ENCODE measurements around the gene HLA-A. TPM values are rescaled to one million over a fixed set of nuclear protein-coding genes. Genes with fewer than 3 reads are reported as not detected.

HLA-A gene
- total and polyA plus RNA-seq, 2 experiments from 2014 or later: 170 to 203 TPM

DNA sequence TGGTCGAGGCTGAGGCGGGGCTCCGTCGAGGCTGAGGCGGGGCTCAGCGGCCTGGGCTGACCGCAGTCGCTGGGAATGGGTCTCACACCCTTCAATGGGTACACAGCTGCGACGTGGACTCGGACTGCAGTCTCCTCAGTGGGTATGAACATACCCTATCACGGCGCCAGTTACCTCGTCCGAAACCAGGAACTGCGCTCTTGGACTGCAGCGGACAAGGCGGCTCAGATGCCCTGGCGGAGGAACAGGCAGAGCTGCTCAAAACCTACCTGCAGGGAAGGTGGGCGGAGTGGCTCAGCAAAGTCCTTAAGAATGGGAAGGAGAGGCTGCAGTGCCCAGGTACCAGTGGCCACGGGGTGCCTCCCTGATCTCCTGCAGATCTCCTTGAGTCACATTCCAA lies 14.2 kb downstream of the HLA-A start:
- Mint-ChIP-seq H3K36me3 (ENCODE audit: low read depth) (peaks cover 5% of the 10 kb centered on the region; the same call in 2 of the 3 replicates), H3K4me3 (no peak overlapping the region), H3K9me3 (no peaks in the 10 kb centered on the region), H3K4me1 (peaks cover 10% of the 10 kb centered on the region; the same call in 2 of the 3 replicates), H3K27ac (no peak overlapping the region), H3K27me3 (ENCODE audit: insufficient read depth, low read depth, poor library complexity) (peaks cover 2% of the 10 kb centered on the region)
- Histone ChIP-seq H3K4me1 (ENCODE audit: insufficient read depth) (0 out of 2 replicates have a peak, but pooled peaks cover 3% of the 10 kb centered on the region), H3K27me3 (ENCODE audit: insufficient read depth) (no peaks in the 10 kb centered on the region), H3K27ac (ENCODE audit: low read depth) (no peak overlapping the region), H3K79me2 (replicated peaks; ENCODE audit: insufficient read depth) (no peaks in the 10 kb centered on the region), H3K9me2 (ENCODE audit: insufficient read depth) (no peaks in the 10 kb centered on the region), H2AFZ (no peak overlapping the region), H3F3A (replicated peaks; ENCODE audit: low read depth) (no peaks in the 10 kb centered on the region), H4K20me1 (replicated peaks; ENCODE audit: insufficient read depth) (no peaks in the 10 kb centered on the region), H3K4me2 (no peak overlapping the region), H3K4me3 (no peak overlapping the region), H3K36me3 (ENCODE audit: insufficient read depth) (no peaks in the 10 kb centered on the region)
- DNase-seq (ENCODE audit: low spot score) (no peak), ATAC-seq (peak; percentile 36; the same call in 2 of the 3 replicates)
- TF ChIP-seq, protein P1, sequence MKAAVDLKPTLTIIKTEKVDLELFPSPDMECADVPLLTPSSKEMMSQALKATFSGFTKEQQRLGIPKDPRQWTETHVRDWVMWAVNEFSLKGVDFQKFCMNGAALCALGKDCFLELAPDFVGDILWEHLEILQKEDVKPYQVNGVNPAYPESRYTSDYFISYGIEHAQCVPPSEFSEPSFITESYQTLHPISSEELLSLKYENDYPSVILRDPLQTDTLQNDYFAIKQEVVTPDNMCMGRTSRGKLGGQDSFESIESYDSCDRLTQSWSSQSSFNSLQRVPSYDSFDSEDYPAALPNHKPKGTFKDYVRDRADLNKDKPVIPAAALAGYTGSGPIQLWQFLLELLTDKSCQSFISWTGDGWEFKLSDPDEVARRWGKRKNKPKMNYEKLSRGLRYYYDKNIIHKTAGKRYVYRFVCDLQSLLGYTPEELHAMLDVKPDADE (IDR thresholded peaks at IDR 0.05): no peak
- no peak for TF ChIP-seq EZH2phosphoT487 (IDR thresholded peaks at IDR 0.05; ENCODE audit: unreplicated experiment)
- no peak for TF ChIP-seq EZH2 (IDR thresholded peaks at IDR 0.05; ENCODE audit: low read depth, unreplicated experiment)
- TF ChIP-seq, protein P2, sequence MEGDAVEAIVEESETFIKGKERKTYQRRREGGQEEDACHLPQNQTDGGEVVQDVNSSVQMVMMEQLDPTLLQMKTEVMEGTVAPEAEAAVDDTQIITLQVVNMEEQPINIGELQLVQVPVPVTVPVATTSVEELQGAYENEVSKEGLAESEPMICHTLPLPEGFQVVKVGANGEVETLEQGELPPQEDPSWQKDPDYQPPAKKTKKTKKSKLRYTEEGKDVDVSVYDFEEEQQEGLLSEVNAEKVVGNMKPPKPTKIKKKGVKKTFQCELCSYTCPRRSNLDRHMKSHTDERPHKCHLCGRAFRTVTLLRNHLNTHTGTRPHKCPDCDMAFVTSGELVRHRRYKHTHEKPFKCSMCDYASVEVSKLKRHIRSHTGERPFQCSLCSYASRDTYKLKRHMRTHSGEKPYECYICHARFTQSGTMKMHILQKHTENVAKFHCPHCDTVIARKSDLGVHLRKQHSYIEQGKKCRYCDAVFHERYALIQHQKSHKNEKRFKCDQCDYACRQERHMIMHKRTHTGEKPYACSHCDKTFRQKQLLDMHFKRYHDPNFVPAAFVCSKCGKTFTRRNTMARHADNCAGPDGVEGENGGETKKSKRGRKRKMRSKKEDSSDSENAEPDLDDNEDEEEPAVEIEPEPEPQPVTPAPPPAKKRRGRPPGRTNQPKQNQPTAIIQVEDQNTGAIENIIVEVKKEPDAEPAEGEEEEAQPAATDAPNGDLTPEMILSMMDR (conservative IDR thresholded peaks at IDR 0.05; ENCODE audit: low read depth in 2 of 2): no peak
- TF ChIP-seq, protein P3, sequence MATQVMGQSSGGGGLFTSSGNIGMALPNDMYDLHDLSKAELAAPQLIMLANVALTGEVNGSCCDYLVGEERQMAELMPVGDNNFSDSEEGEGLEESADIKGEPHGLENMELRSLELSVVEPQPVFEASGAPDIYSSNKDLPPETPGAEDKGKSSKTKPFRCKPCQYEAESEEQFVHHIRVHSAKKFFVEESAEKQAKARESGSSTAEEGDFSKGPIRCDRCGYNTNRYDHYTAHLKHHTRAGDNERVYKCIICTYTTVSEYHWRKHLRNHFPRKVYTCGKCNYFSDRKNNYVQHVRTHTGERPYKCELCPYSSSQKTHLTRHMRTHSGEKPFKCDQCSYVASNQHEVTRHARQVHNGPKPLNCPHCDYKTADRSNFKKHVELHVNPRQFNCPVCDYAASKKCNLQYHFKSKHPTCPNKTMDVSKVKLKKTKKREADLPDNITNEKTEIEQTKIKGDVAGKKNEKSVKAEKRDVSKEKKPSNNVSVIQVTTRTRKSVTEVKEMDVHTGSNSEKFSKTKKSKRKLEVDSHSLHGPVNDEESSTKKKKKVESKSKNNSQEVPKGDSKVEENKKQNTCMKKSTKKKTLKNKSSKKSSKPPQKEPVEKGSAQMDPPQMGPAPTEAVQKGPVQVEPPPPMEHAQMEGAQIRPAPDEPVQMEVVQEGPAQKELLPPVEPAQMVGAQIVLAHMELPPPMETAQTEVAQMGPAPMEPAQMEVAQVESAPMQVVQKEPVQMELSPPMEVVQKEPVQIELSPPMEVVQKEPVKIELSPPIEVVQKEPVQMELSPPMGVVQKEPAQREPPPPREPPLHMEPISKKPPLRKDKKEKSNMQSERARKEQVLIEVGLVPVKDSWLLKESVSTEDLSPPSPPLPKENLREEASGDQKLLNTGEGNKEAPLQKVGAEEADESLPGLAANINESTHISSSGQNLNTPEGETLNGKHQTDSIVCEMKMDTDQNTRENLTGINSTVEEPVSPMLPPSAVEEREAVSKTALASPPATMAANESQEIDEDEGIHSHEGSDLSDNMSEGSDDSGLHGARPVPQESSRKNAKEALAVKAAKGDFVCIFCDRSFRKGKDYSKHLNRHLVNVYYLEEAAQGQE (IDR thresholded peaks at IDR 0.05; ENCODE audit: unreplicated experiment): no peak
- no peak for TF ChIP-seq NANOG (IDR thresholded peaks at IDR 0.05; ENCODE audit: borderline replicate concordance)
- no peak for TF ChIP-seq ZNF114 (CRISPR knock-in tag; IDR thresholded peaks at IDR 0.05)
- no peak for TF ChIP-seq POLR2AphosphoS5 (IDR thresholded peaks at IDR 0.05; ENCODE audit: low read depth)
- TF ChIP-seq STAT1 (IDR thresholded peaks at IDR 0.05; ENCODE audit: unreplicated experiment): no peak
- no peak for TF ChIP-seq CREB1 (CRISPR knock-in tag; IDR thresholded peaks at IDR 0.05; ENCODE audit: low read depth)
- no peak for TF ChIP-seq ZNF331 (CRISPR knock-in tag; IDR thresholded peaks at IDR 0.05; ENCODE audit: low read depth)
- TF ChIP-seq, protein P4, sequence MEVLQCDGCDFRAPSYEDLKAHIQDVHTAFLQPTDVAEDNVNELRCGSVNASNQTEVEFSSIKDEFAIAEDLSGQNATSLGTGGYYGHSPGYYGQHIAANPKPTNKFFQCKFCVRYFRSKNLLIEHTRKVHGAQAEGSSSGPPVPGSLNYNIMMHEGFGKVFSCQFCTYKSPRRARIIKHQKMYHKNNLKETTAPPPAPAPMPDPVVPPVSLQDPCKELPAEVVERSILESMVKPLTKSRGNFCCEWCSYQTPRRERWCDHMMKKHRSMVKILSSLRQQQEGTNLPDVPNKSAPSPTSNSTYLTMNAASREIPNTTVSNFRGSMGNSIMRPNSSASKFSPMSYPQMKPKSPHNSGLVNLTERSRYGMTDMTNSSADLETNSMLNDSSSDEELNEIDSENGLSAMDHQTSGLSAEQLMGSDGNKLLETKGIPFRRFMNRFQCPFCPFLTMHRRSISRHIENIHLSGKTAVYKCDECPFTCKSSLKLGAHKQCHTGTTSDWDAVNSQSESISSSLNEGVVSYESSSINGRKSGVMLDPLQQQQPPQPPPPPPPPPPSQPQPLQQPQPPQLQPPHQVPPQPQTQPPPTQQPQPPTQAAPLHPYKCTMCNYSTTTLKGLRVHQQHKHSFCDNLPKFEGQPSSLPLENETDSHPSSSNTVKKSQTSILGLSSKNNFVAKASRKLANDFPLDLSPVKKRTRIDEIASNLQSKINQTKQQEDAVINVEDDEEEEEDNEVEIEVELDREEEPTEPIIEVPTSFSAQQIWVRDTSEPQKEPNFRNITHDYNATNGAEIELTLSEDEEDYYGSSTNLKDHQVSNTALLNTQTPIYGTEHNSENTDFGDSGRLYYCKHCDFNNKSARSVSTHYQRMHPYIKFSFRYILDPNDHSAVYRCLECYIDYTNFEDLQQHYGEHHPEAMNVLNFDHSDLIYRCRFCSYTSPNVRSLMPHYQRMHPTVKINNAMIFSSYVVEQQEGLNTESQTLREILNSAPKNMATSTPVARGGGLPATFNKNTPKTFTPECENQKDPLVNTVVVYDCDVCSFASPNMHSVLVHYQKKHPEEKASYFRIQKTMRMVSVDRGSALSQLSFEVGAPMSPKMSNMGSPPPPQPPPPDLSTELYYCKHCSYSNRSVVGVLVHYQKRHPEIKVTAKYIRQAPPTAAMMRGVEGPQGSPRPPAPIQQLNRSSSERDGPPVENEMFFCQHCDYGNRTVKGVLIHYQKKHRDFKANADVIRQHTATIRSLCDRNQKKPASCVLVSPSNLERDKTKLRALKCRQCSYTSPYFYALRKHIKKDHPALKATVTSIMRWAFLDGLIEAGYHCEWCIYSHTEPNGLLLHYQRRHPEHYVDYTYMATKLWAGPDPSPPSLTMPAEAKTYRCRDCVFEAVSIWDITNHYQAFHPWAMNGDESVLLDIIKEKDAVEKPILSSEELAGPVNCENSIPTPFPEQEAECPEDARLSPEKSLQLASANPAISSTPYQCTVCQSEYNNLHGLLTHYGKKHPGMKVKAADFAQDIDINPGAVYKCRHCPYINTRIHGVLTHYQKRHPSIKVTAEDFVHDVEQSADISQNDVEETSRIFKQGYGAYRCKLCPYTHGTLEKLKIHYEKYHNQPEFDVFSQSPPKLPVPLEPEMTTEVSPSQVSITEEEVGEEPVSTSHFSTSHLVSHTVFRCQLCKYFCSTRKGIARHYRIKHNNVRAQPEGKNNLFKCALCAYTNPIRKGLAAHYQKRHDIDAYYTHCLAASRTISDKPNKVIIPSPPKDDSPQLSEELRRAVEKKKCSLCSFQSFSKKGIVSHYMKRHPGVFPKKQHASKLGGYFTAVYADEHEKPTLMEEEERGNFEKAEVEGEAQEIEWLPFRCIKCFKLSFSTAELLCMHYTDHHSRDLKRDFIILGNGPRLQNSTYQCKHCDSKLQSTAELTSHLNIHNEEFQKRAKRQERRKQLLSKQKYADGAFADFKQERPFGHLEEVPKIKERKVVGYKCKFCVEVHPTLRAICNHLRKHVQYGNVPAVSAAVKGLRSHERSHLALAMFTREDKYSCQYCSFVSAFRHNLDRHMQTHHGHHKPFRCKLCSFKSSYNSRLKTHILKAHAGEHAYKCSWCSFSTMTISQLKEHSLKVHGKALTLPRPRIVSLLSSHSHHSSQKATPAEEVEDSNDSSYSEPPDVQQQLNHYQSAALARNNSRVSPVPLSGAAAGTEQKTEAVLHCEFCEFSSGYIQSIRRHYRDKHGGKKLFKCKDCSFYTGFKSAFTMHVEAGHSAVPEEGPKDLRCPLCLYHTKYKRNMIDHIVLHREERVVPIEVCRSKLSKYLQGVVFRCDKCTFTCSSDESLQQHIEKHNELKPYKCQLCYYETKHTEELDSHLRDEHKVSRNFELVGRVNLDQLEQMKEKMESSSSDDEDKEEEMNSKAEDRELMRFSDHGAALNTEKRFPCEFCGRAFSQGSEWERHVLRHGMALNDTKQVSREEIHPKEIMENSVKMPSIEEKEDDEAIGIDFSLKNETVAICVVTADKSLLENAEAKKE (CRISPR knock-in tag; IDR thresholded peaks at IDR 0.05): no peak
- no peak for TF ChIP-seq JUNB (IDR thresholded peaks at IDR 0.05; ENCODE audit: unreplicated experiment)
